AG04450 (cell line): ENCODE data around the gene SOCS2. TPM values are rescaled to one million over a fixed set of nuclear protein-coding genes. Genes with fewer than 3 reads are reported as not detected.

ENCODE experiments used
- CTCF ChIA-PET: fragments of 300-600, 350-600 bp; formaldehyde crosslinking; extraction: SDS; loops from one replicate; lab custom pipeline; 2022; ENCODE audit warnings: antibody characterized with exemption, inconsistent platforms; lab: Charles Lee
- POLR2A ChIA-PET: fragments of 350-600 bp; formaldehyde crosslinking; extraction: SDS; loops from one replicate; lab custom pipeline; 2021; ENCODE audit warnings: antibody characterized with exemption, inconsistent platforms; lab: Yijun Ruan, JAX
- DNase-seq: peaks from one replicate; pipeline ENCODE4 v3.0.0-alpha.2; 2011; ENCODE audit warnings: low read depth, low spot score
- H3K27ac ChIP-seq: one replicate; pipeline ENCODE4 v1.5.1; 2012; ENCODE audit warnings: low read depth, low read length, control low read depth
- H3K27me3 ChIP-seq: one replicate; pipeline ENCODE4 v1.6.0; 2012; ENCODE audit warnings: low read length; ENCODE audit not compliant: control insufficient read depth, insufficient read depth
- H3K4me3 ChIP-seq: 2 replicates; pipeline ENCODE4 v1.5.1; 2011; ENCODE audit warnings: mild to moderate bottlenecking, low read depth, low read length, control low read depth
- H3K9me3 ChIP-seq: 2 replicates; pipeline ENCODE4 v1.5.1; 2012; ENCODE audit warnings: low read length; ENCODE audit not compliant: control insufficient read depth, insufficient read depth
- polyA plus RNA-seq: library from polyadenylated mRNA; depleted of rRNA; stranded (reverse); fragments of >200 nt; gene quantifications from 2 replicates; pipeline ENCODE4 v1.2.3, GENCODE V29; 2011
- TF ChIP-seq, protein P1 (sequence below): IDR thresholded peaks from 2 replicates; pipeline ENCODE4 v1.5.1; 2011; ENCODE audit warnings: low read depth, low read length, control low read depth, inconsistent platforms

Gene SOCS2
- polyA plus RNA-seq, 1 experiment = 17.6 TPM

DNA sequence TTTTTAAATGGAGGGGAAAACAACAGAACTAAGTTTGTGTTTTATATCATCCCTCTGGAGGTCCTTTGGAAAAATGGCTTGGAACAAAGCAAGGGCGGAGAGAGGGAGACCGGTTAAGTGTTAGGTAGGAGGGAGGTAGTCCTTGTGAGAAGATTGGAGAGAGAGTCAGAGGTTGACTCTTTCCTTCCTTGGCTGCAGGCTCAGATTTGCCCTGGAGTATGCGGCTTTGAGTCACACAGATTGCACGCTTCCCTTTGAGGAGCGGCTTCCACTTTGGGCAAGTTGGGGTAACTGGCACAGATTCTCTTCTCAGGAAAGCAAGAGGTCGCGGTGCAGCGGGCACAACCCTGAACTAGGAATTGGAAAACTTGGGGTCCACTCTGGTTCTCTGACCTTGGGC, 9.9 kb downstream of the SOCS2 start:
- H3K9me3 ChIP-seq = no peaks in the 10 kb centered on the region
- CTCF ChIA-PET = interaction anchor here (1.7 kb wide), 1 partner anchor 520 kb away, joined by 10 read pairs; no protein-coding TSS in a partner anchor
- TF ChIP-seq, protein P1, sequence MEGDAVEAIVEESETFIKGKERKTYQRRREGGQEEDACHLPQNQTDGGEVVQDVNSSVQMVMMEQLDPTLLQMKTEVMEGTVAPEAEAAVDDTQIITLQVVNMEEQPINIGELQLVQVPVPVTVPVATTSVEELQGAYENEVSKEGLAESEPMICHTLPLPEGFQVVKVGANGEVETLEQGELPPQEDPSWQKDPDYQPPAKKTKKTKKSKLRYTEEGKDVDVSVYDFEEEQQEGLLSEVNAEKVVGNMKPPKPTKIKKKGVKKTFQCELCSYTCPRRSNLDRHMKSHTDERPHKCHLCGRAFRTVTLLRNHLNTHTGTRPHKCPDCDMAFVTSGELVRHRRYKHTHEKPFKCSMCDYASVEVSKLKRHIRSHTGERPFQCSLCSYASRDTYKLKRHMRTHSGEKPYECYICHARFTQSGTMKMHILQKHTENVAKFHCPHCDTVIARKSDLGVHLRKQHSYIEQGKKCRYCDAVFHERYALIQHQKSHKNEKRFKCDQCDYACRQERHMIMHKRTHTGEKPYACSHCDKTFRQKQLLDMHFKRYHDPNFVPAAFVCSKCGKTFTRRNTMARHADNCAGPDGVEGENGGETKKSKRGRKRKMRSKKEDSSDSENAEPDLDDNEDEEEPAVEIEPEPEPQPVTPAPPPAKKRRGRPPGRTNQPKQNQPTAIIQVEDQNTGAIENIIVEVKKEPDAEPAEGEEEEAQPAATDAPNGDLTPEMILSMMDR = no peak

DNA sequence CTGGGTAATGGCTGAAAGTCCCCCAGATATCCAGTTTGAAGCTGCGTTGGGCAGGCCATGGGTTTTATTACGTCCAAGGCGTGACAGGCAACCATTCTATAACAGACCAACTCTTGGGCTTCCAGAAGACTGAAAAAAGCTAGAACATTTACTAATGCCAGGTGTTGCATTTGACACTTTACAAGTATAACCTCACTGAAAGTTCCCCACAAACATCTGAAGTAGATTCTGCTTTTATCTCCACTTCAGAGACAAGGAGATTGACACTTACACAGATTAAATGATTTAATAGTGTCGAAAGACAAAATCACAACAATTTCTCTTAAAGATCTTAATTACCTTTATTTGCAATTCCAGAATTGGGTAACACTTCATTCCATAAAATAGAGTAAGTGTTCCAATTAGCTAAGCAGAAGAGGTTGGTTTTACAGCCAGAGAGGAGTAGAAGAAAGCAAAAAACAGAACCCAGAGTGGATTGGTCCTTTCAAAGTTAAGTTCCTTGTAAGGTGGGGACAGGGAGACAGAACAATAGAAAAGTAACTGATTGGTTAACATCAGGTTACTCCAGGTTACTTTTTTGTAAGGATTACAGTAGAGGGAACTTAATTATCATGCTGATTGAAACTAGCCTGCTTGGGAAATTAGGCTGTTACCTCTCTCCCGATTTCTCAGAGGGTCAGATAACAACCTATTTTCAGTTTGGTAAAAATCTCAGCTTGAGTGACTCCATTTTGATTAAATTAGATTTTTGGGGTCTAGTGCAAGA, 11.3 kb downstream of the SOCS2 start:
- DNase-seq = no peak
- Histone ChIP-seq H3K27ac (no peak overlapping the region), H3K27me3 (no peaks in the 10 kb centered on the region), H3K9me3 (no peaks in the 10 kb centered on the region), H3K4me3 (no peak overlapping the region)
- TF ChIP-seq, protein P1 = no peak
- CTCF ChIA-PET = interaction anchor here (1.4 kb wide), 1 partner anchor 491 kb away, joined by 4 read pairs; no protein-coding TSS in a partner anchor
- POLR2A ChIA-PET = no interaction called here

More for the DNA sequence above, 9.9 kb downstream of the SOCS2 start:
- no peaks in the 10 kb centered on the region for H3K27me3 ChIP-seq
- POLR2A ChIA-PET = no interaction called here
- DNase-seq = no peak
- H3K27ac ChIP-seq = no peak overlapping the region
- H3K4me3 ChIP-seq = no peak overlapping the region

DNA sequence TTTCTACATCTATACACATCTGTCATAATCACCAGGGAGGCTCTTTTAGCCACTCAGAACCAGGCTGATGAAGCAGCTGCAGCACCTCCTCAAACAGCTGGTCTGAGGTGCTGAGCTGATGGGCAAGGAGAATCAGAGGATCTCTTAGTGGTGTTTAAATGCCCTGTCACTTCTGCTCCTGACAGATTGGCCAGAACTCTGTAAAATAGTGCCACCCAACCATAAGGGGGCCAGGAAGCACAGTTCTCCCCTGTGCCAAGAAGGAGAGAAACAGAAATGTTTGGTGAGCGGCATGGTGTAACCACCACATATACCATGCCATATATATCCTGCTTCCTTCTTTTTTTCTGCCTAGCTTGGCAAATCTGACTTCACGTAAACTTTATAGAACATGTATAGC, 12.8 kb downstream of the SOCS2 start:
- no peaks in the 10 kb centered on the region for H3K9me3 ChIP-seq
- TF ChIP-seq, protein P1 = no peak
- no peaks in the 10 kb centered on the region for H3K27me3 ChIP-seq
- H3K4me3 ChIP-seq = no peak overlapping the region
- CTCF ChIA-PET = interaction anchor here (0.7 to 1.4 kb wide), 2 partner anchors 239 to 490 kb away, joined by 3 to 4 read pairs; no protein-coding TSS in a partner anchor
- POLR2A ChIA-PET = no interaction called here
- H3K27ac ChIP-seq = no peak overlapping the region
- no peak for DNase-seq

DNA sequence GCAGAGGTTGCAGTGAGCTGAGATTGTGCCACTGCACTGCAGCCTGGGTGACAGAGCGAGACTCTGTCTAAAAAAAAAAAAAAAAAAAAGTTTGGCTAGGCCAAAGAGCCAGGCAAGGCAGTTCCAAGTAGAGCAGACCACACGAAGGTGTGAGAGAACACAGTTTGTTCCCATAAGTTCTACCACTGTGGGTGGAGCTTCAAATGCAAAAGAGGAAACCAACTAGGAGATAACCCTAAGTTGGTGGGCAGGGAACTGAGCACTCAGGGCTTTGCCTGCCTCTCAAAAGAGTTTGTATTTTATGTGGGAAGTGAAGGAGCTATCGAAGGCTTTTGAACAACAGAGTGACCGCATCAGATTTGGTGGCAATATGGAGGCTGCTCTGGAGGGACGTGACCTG, 15.1 kb downstream of the SOCS2 start:
- TF ChIP-seq, protein P1 = no peak
- CTCF ChIA-PET = no interaction called here
- Histone ChIP-seq H3K9me3 (no peaks in the 10 kb centered on the region), H3K27ac (no peak overlapping the region), H3K4me3 (no peak overlapping the region), H3K27me3 (no peaks in the 10 kb centered on the region)
- DNase-seq = no peak
- POLR2A ChIA-PET = no interaction called here

DNA sequence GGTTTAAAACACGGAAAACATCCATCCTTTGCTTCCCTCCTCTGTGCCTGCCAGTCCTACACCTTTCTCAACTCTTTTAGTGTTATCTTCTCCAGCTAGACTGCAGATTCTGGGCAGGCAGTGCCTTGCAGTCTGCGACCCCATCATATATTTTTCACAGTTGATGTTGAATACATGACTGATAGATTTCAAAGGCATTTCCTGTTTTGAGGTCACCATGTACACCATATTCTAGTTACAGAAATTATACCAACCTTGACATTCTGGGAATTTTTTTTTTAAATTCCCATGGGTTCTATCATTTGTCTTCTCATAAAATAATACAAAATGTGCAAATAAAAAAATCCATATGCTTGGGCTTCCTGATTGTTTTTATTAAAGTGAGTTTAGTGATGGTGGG, 16.6 kb downstream of the SOCS2 start:
- no peak overlapping the region for H3K27ac ChIP-seq
- H3K27me3 ChIP-seq = no peaks in the 10 kb centered on the region
- TF ChIP-seq, protein P1 = no peak
- ChIA-PET CTCF (interaction anchor here (4.5 kb wide), 1 partner anchor 513 kb away, joined by 22 read pairs; no protein-coding TSS in a partner anchor), POLR2A (no interaction called here)
- H3K4me3 ChIP-seq = no peak overlapping the region
- H3K9me3 ChIP-seq = no peaks in the 10 kb centered on the region
- no peak for DNase-seq
